KOPT-K1 (cell line): Measurements from ENCODE around the gene G0S2.

Experiments
- H3K27ac ChIP-seq: fragments of 200-600 bp; sonication (generic); 2 replicates; pipeline ENCODE4 v1.5.1; 2016; ENCODE audit warnings: antibody characterized with exemption, mild to moderate bottlenecking, low read depth, low read length; ENCODE audit not compliant: poor library complexity, severe bottlenecking
- H3K36me3 ChIP-seq: fragments of 200-600 bp; sonication (generic); 2 replicates; pipeline ENCODE4 v1.5.1; 2017; ENCODE audit warnings: antibody characterized with exemption, mild to moderate bottlenecking, low read length, moderate library complexity; ENCODE audit not compliant: insufficient read depth
- H3K9me3 ChIP-seq: fragments of 200-600 bp; sonication (generic); 2 replicates; pipeline ENCODE4 v1.5.1; 2017; ENCODE audit warnings: antibody characterized with exemption, low read length, mild to moderate bottlenecking; ENCODE audit not compliant: insufficient read depth, poor library complexity, severe bottlenecking

G0S2 gene

GRCh38 chr1:209643285-209644020 is 31.8 kb upstream of the G0S2 start:
- H3K36me3 ChIP-seq = no peaks in the 10 kb centered on the region
- no peaks in the 10 kb centered on the region for H3K9me3 ChIP-seq
- H3K27ac ChIP-seq = no peak overlapping the region

GRCh38 chr1:209645574-209646452 is 29.4 kb upstream of the G0S2 start:
- H3K9me3 ChIP-seq = no peaks in the 10 kb centered on the region
- no peak overlapping the region for H3K27ac ChIP-seq
- H3K36me3 ChIP-seq = no peaks in the 10 kb centered on the region

DNA sequence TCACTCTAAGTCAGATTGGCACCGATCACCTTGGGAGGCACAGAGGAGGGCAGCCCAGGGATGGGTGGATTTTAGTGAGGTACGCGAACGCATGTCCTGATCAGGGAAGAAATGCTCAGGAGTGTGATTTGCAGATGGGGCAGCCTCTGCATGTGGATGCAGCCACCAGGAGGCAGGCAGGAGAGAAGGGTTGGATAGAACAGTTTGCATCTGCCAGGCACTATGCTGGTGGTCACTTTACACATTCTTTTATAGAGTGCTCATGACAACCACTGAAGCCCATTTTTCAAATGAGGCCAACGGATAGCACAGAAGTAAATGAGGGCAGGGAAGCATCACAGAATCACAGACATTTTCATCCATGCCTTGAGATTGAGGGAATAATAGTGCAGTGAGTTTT is 28.7 kb upstream of the G0S2 start:
- Histone ChIP-seq H3K9me3 (no peaks in the 10 kb centered on the region), H3K36me3 (no peaks in the 10 kb centered on the region), H3K27ac (no peak overlapping the region)

DNA sequence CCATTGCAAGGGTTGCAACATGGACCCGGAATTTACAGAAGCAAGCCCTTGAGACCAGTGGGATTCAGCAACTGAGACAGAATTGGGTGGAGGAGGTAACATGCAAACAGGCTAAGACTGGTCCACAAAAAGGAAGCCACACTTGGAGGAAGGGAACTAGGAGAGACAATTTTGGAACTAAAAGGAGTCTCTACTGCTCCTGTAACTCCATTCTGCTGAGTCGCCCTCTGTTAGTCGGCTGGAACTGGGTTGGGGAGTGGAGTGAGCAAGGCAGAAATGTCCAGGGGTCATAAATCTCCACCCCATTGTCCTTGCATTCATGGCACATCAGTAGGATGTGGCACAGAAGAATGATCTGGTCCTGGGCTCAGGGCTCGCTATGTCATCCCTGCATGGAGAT is 28.1 kb upstream of the G0S2 start:
- Histone ChIP-seq H3K9me3 (no peaks in the 10 kb centered on the region), H3K27ac (no peak overlapping the region), H3K36me3 (no peaks in the 10 kb centered on the region)

DNA sequence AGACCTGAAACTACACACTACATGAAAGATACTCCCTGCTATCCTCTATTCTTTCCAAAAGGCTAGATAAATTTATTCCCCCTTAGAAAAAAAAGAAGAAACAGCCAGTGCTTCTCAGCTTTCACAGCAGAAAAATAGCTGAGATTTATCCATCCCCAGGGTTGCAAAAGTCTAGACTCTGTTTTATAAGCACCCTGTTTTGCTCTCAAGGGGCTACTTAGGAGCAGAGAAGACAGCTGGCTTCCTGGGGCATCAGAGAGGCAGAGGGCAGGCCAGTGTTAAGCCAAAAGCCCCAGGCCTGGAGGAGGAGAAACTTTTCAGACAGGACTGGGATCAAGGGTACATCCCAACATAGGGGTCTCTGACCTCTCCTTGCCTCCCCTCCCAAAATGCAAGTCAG is 26.9 kb upstream of the G0S2 start:
- Histone ChIP-seq H3K36me3 (no peaks in the 10 kb centered on the region), H3K9me3 (no peaks in the 10 kb centered on the region), H3K27ac (no peak overlapping the region)

DNA sequence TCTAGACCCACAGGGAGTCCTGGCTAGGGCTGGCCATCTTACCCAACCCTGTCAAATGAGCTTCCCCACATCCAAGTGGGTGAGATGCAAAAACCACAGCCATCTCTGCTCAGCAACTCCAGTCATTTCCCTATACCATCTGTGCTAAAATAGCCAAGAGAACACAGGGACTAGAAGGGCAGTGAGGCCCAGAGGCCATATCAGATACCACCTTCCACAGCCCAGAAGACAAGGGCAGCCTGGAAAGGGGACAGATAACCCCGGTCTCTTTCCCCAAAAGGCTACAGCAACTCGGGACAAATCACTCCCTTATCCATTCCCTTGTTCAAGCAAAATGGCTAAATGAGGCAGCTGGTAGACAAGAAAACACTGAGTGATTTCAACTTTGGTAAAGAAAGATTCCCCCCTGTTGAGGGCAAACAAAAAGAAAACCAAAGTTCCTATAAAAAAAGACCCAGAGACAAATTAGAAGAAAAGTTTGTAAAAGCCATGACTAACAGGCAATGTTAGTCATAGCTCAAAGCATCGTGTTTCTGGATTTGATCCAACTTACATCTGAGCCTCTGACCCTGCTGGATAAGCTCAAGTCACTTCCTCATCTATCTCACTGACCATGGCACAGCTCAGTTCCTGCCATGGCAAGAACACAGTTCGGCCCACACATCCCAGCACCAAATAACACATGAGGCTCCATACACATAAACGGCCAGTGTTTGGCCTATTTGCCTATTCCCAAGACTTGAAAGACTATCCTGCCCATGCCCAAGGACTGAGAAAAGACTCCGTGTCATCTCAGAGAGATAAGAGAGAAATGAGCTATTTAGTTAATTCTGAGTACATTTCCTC is 26.1 kb upstream of the G0S2 start:
- no peak overlapping the region for H3K27ac ChIP-seq
- H3K9me3 ChIP-seq = no peaks in the 10 kb centered on the region
- H3K36me3 ChIP-seq = no peaks in the 10 kb centered on the region

DNA sequence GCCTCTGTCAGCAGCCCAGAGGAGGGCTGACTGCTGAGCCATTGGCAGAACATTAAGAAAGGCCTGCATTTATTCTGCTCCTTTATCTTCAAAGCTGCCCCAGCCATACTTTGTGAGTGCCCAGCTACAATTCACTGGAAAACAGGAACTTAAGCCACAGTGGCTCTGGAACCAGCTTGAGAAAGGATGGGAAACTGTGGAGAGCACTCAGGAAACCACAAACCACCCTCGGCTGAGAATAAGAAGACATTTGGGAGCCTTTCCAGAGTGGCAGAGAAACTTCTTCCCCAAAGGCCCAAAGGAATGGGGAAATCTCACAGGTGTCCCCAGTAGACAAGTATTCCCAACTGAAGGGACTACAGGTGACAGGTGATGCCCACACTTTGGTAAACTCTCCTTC is 24.8 kb upstream of the G0S2 start:
- no peaks in the 10 kb centered on the region for H3K36me3 ChIP-seq
- no peak overlapping the region for H3K27ac ChIP-seq
- no peaks in the 10 kb centered on the region for H3K9me3 ChIP-seq

DNA sequence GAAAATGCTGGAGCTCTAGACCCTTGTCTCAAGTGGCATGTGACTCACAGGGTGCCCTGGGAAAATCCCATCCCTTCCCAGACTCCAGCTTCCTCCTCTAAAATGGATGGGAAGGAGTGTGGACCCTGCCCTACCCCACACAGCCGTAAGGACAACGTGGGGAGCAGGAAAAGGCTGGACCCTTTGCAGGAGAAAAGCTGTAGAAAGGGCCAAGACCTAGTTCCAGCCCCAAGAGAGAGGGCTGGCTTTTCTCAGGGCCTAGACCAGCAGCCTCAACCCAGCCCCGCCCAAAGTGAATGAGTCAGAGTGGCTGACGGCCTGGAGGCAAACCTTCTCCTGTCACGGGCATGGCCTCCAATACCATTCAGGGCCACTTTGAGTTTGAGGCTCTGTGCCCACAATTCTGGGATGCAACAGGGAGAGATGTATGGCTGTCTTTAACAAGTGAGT is 24.0 kb upstream of the G0S2 start:
- H3K36me3 ChIP-seq = no peaks in the 10 kb centered on the region
- no peak overlapping the region for H3K27ac ChIP-seq
- no peaks in the 10 kb centered on the region for H3K9me3 ChIP-seq

- H3K36me3 ChIP-seq = no peaks in the 10 kb centered on the region
- no peaks in the 10 kb centered on the region for H3K9me3 ChIP-seq
- no peak within 1 kb of the TSS for H3K27ac ChIP-seq
These were observed 23.0 kb upstream of the G0S2 start, which contains the start of gene LAMB3 for GRCh38 chr1:209652121-209652735. TSS of gene LAMB3 (minus strand) at chr1:209652425. CDS start at chr1:209650944, 1,481 bp downstream.

DNA sequence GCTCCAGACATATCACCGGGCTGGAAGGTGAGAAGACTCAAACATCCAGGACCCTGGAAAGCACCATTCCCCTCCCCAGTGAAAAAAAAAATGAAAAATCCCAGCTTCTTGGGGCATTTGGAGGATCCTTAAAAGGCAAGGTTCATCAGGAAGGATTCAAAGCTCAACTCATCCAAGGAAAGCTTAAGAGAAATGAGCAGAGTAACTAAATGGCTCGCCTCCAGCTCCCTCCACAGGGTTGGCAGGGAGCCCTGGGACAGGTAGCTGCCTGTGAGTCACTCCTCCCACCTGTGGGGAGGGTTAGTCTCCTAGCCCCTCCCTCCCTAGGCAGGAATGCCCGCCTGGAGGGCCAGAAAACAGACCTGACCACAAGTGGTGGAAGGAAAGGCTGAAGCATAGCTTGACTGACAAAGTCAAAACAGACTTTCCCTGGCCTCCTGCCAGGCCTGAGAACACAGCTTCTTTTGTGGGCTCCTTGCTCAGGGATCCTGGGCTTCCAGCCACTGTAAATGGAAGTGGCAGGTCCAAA is 22.3 kb upstream of the G0S2 start:
- H3K9me3 ChIP-seq = no peaks in the 10 kb centered on the region
- no peaks in the 10 kb centered on the region for H3K36me3 ChIP-seq
- no peak overlapping the region for H3K27ac ChIP-seq

- Histone ChIP-seq H3K9me3 (no peaks in the 10 kb centered on the region), H3K36me3 (no peaks in the 10 kb centered on the region), H3K27ac (no peak overlapping the region)
These were observed 21.3 kb upstream of the G0S2 start for GRCh38 chr1:209653915-209654351.

- Histone ChIP-seq H3K36me3 (no peaks in the 10 kb centered on the region), H3K9me3 (no peaks in the 10 kb centered on the region), H3K27ac (no peak overlapping the region)
These were observed 19.6 kb upstream of the G0S2 start for GRCh38 chr1:209655411-209656231.

- H3K9me3 ChIP-seq = no peaks in the 10 kb centered on the region
- no peaks in the 10 kb centered on the region for H3K36me3 ChIP-seq
- H3K27ac ChIP-seq = no peak overlapping the region
These were observed 17.9 kb upstream of the G0S2 start for GRCh38 chr1:209657140-209657879.
